ENCODE data around the gene KCTD15.

DNA sequence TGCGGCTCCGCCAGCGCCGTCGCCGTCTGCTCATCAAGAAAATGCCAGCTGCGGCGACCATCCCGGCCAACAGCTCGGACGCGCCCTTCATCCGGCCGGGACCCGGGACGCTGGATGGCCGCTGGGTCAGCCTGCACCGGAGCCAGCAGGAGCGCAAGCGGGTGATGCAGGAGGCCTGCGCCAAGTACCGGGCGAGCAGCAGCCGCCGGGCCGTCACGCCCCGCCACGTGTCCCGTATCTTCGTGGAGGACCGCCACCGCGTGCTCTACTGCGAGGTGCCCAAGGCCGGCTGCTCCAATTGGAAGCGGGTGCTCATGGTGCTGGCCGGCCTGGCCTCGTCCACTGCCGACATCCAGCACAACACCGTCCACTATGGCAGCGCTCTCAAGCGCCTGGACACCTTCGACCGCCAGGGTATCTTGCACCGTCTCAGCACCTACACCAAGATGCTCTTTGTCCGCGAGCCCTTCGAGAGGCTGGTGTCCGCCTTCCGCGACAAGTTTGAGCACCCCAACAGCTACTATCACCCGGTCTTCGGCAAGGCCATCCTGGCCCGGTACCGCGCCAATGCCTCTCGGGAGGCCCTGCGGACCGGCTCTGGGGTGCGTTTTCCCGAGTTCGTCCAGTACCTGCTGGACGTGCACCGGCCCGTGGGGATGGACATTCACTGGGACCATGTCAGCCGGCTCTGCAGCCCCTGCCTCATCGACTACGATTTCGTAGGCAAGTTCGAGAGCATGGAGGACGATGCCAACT, 24.4 kb upstream of the KCTD15 start:
- TF ChIP-seq, protein P1, sequence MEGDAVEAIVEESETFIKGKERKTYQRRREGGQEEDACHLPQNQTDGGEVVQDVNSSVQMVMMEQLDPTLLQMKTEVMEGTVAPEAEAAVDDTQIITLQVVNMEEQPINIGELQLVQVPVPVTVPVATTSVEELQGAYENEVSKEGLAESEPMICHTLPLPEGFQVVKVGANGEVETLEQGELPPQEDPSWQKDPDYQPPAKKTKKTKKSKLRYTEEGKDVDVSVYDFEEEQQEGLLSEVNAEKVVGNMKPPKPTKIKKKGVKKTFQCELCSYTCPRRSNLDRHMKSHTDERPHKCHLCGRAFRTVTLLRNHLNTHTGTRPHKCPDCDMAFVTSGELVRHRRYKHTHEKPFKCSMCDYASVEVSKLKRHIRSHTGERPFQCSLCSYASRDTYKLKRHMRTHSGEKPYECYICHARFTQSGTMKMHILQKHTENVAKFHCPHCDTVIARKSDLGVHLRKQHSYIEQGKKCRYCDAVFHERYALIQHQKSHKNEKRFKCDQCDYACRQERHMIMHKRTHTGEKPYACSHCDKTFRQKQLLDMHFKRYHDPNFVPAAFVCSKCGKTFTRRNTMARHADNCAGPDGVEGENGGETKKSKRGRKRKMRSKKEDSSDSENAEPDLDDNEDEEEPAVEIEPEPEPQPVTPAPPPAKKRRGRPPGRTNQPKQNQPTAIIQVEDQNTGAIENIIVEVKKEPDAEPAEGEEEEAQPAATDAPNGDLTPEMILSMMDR (IDR thresholded peaks at IDR 0.05): no peak
- no peak for TF ChIP-seq POLR2A (IDR thresholded peaks at IDR 0.05)
- no peak for TF ChIP-seq POLR2AphosphoS5 (IDR thresholded peaks at IDR 0.05)

Data from upper lobe of left lung (tissue), 4 donors.